ENCODE measurements around the gene TUBA4B.
"Not testable (repeated sequence)": the region's sequence is repeated elsewhere in the genome, so short reads cannot be mapped to it uniquely, and the experiment has no call there.

The TUBA4B gene

GRCh38 chr2:219284501-219285372 is 31.7 kb downstream of the TUBA4B start:
- DNase-seq (ENCODE audit: low read depth), result no peak
- no peak for TF ChIP-seq CTCF (IDR thresholded peaks at IDR 0.05; ENCODE audit: low read depth, low read length, missing control alignments)
- no peak overlapping the region for H3K4me3 ChIP-seq (ENCODE audit: low read depth, low read length)
- in situ Hi-C loops (cut with HindIII; ENCODE audit: low sequenced_read_pairs), result no loop called here

GRCh38 chr2:219285373-219285735 is 32.3 kb downstream of the TUBA4B start:
- in situ Hi-C loops (cut with HindIII; ENCODE audit: low sequenced_read_pairs), result no loop called here
- DNase-seq (ENCODE audit: low read depth), result no peak
- no peak for TF ChIP-seq CTCF (IDR thresholded peaks at IDR 0.05; ENCODE audit: low read depth, low read length, missing control alignments)
- H3K4me3 ChIP-seq (ENCODE audit: low read depth, low read length), result no peak overlapping the region

GRCh38 chr2:219285894-219286425 is 32.9 kb downstream of the TUBA4B start:
- DNase-seq (ENCODE audit: low read depth), result no peak
- no peak overlapping the region for H3K4me3 ChIP-seq (ENCODE audit: low read depth, low read length)
- in situ Hi-C loops (cut with HindIII; ENCODE audit: low sequenced_read_pairs), result no loop called here
- no peak for TF ChIP-seq CTCF (IDR thresholded peaks at IDR 0.05; ENCODE audit: low read depth, low read length, missing control alignments)

- TF ChIP-seq CTCF (IDR thresholded peaks at IDR 0.05; ENCODE audit: low read depth, low read length, missing control alignments), result no peak
- in situ Hi-C loops (cut with HindIII; ENCODE audit: low sequenced_read_pairs), result no loop called here
- DNase-seq (ENCODE audit: low read depth), result no peak
- no peak overlapping the region for H3K4me3 ChIP-seq (ENCODE audit: low read depth, low read length)
Measured at GRCh38 chr2:219286436-219287115, 33.5 kb downstream of the TUBA4B start.

GRCh38 chr2:219287116-219287440 is 34.0 kb downstream of the TUBA4B start:
- H3K4me3 ChIP-seq (ENCODE audit: low read depth, low read length); in situ Hi-C loops (cut with HindIII; ENCODE audit: low sequenced_read_pairs); DNase-seq (ENCODE audit: low read depth): not testable (repeated sequence)

- DNase-seq (ENCODE audit: low read depth), result no peak
- no peak for TF ChIP-seq CTCF (IDR thresholded peaks at IDR 0.05; ENCODE audit: low read depth, low read length, missing control alignments)
- in situ Hi-C loops (cut with HindIII; ENCODE audit: low sequenced_read_pairs), result no loop called here
- H3K4me3 ChIP-seq (ENCODE audit: low read depth, low read length), result no peak overlapping the region
Measured at GRCh38 chr2:219287580-219288265, 34.7 kb downstream of the TUBA4B start.
